KOPT-K1 (cell line): ENCODE results near the gene CYP3A7.
"Not testable (repeated sequence)": the region's sequence is repeated elsewhere in the genome, so short reads cannot be mapped to it uniquely, and the experiment has no call there.

Experiments
- H3K27ac ChIP-seq: fragments of 200-600 bp; sonication (generic); 2 replicates; pipeline ENCODE4 v1.5.1; 2016; ENCODE audit warnings: antibody characterized with exemption, mild to moderate bottlenecking, low read depth, low read length; ENCODE audit not compliant: poor library complexity, severe bottlenecking
- H3K36me3 ChIP-seq: fragments of 200-600 bp; sonication (generic); 2 replicates; pipeline ENCODE4 v1.5.1; 2017; ENCODE audit warnings: antibody characterized with exemption, mild to moderate bottlenecking, low read length, moderate library complexity; ENCODE audit not compliant: insufficient read depth
- H3K9me3 ChIP-seq: fragments of 200-600 bp; sonication (generic); 2 replicates; pipeline ENCODE4 v1.5.1; 2017; ENCODE audit warnings: antibody characterized with exemption, low read length, mild to moderate bottlenecking; ENCODE audit not compliant: insufficient read depth, poor library complexity, severe bottlenecking

Gene CYP3A7

GRCh38 chr7:99752356-99752755 lies 17.4 kb upstream of the CYP3A7 start:
- H3K9me3 ChIP-seq: no peaks in the 10 kb centered on the region
- H3K27ac ChIP-seq: no peak overlapping the region

GRCh38 chr7:99751322-99752052 lies 16.5 kb upstream of the CYP3A7 start:
- H3K9me3 ChIP-seq, H3K27ac ChIP-seq, H3K36me3 ChIP-seq: not testable (repeated sequence)

More at GRCh38 chr7:99752356-99752755, 17.4 kb upstream of the CYP3A7 start:
- no peaks in the 10 kb centered on the region for H3K36me3 ChIP-seq

GRCh38 chr7:99748846-99749579 lies 14.0 kb upstream of the CYP3A7 start:
- H3K36me3 ChIP-seq: no peaks in the 10 kb centered on the region
- H3K27ac ChIP-seq: no peak overlapping the region

GRCh38 chr7:99746915-99747314 lies 11.9 kb upstream of the CYP3A7 start:
- H3K9me3 ChIP-seq, H3K36me3 ChIP-seq: not testable (repeated sequence)

More at GRCh38 chr7:99748846-99749579, 14.0 kb upstream of the CYP3A7 start:
- no peaks in the 10 kb centered on the region for H3K9me3 ChIP-seq

GRCh38 chr7:99745395-99745794 lies 10.4 kb upstream of the CYP3A7 start:
- H3K27ac ChIP-seq, H3K36me3 ChIP-seq, H3K9me3 ChIP-seq: not testable (repeated sequence)

More at GRCh38 chr7:99746915-99747314, 11.9 kb upstream of the CYP3A7 start:
- not testable (repeated sequence) for H3K27ac ChIP-seq

- H3K27ac ChIP-seq: no peak overlapping the region
- no peaks in the 10 kb centered on the region for H3K36me3 ChIP-seq
- H3K9me3 ChIP-seq: no peaks in the 10 kb centered on the region
These were observed 7.9 kb upstream of the CYP3A7 start for GRCh38 chr7:99742737-99743394.

GRCh38 chr7:99741441-99741795 lies 6.4 kb upstream of the CYP3A7 start:
- no peak overlapping the region for H3K27ac ChIP-seq
- H3K36me3 ChIP-seq: no peaks in the 10 kb centered on the region
- H3K9me3 ChIP-seq: no peaks in the 10 kb centered on the region

- Histone ChIP-seq H3K9me3 (no peaks in the 10 kb centered on the region), H3K27ac (no peak overlapping the region), H3K36me3 (no peaks in the 10 kb centered on the region)
These were observed 5.8 kb upstream of the CYP3A7 start for GRCh38 chr7:99740573-99741440.

- H3K9me3 ChIP-seq: no peaks in the 10 kb centered on the region
- H3K36me3 ChIP-seq: no peaks in the 10 kb centered on the region
- no peak overlapping the region for H3K27ac ChIP-seq
These were observed 4.9 kb upstream of the CYP3A7 start for GRCh38 chr7:99739699-99740572.

GRCh38 chr7:99737726-99738125 lies 2.7 kb upstream of the CYP3A7 start:
- Histone ChIP-seq H3K36me3 (no peaks in the 10 kb centered on the region), H3K27ac (no peak overlapping the region), H3K9me3 (no peaks in the 10 kb centered on the region)

- not testable (repeated sequence) for H3K27ac ChIP-seq
These were observed 1.7 kb upstream of the CYP3A7 start for GRCh38 chr7:99736667-99737066.

GRCh38 chr7:99733448-99733847 lies 1.5 kb downstream of the CYP3A7 start:
- Histone ChIP-seq H3K9me3 (no peaks in the 10 kb centered on the region), H3K27ac (no peak overlapping the region), H3K36me3 (no peaks in the 10 kb centered on the region)

More at GRCh38 chr7:99736667-99737066, 1.7 kb upstream of the CYP3A7 start:
- not testable (repeated sequence) for H3K36me3 ChIP-seq, H3K9me3 ChIP-seq

- no peaks in the 10 kb centered on the region for H3K36me3 ChIP-seq
- no peak overlapping the region for H3K27ac ChIP-seq
- no peaks in the 10 kb centered on the region for H3K9me3 ChIP-seq
These were observed 2.0 kb downstream of the CYP3A7 start for GRCh38 chr7:99733003-99733402.
